GM12878 (cell line): Measurements from ENCODE around the gene MNAT1. TPM values are rescaled to one million over a fixed set of nuclear protein-coding genes. Genes with fewer than 3 reads are reported as not detected.

Source experiments
- ATAC-seq: fragments of 200-7000 bp; cut with Tn5 transposase; 3 replicates; pipeline ENCODE4 v1.9.1; 2020; ENCODE audit warnings: mild to moderate bottlenecking, moderate library complexity
- BruUV-seq: library from RNA; stranded (reverse); fragments of 400-500 nt; replicated peaks from 2 replicates; lab custom pipeline; 2021; lab: Mats Ljungman, UMichigan
- CTCF ChIA-PET: fragments of 300-600 bp; sonication (Branson Sonifier 250); formaldehyde crosslinking; extraction: SDS; loops from one replicate; lab custom pipeline; 2021; ENCODE audit warnings: inconsistent platforms; lab: Yijun Ruan, JAX
- POLR2A ChIA-PET: fragments of 350-600 bp; formaldehyde crosslinking; extraction: SDS; loops from one replicate; lab custom pipeline; 2021; ENCODE audit warnings: inconsistent platforms; lab: Charles Lee
- RAD21 ChIA-PET: fragments of 300-600 bp; sonication (Branson Sonifier 250); formaldehyde crosslinking; loops from one replicate; lab custom pipeline; 2023; ENCODE audit warnings: antibody characterized with exemption; ENCODE audit not compliant: unreplicated experiment; lab: Charles Lee
- SMC1A ChIA-PET: fragments of 300-600 bp; sonication (Branson Sonifier 250); formaldehyde crosslinking; loops from one replicate; lab custom pipeline; 2023; ENCODE audit not compliant: unreplicated experiment, uncharacterized antibody; lab: Charles Lee
- DNase-seq: peaks from one replicate; pipeline ENCODE4 v3.0.0-alpha.2; 2011; ENCODE audit warnings: low read depth, low spot score
- FAIRE-seq: peaks from 3 replicates; lab custom pipeline; 2011; peaks lifted over from hg19 to GRCh38; lab: Jason Lieb, UNC
- H2AFZ ChIP-seq: 2 replicates; pipeline ENCODE4 v1.6.0; 2011; ENCODE audit warnings: low read depth, low read length, control low read depth; ENCODE audit not compliant: control insufficient read depth
- H3K27ac ChIP-seq: 2 replicates; pipeline ENCODE4 v1.5.1; 2011; ENCODE audit warnings: control low read depth; ENCODE audit not compliant: control insufficient read depth, insufficient read depth
- H3K27me3 ChIP-seq, 2 experiments: replicated peaks in 1 of 2; 2 replicates each; pipeline versions ENCODE4 v1.6.0 to v1.6.1; 2011; ENCODE audit warnings: low read length in 1 of 2; ENCODE audit not compliant: control insufficient read depth in 2 of 2, insufficient read depth in 2 of 2
- H3K36me3 ChIP-seq, 2 experiments: 2 replicates each; pipeline ENCODE4 v1.5.1; 2011; ENCODE audit warnings: low read length in 1 of 2; ENCODE audit not compliant: control insufficient read depth in 2 of 2, insufficient read depth in 2 of 2
- H3K4me1 ChIP-seq: 2 replicates; pipeline ENCODE4 v1.6.1; 2011; ENCODE audit warnings: mild to moderate bottlenecking, low read length, moderate library complexity, mixed read lengths; ENCODE audit not compliant: control insufficient read depth, insufficient read depth
- H3K4me2 ChIP-seq: 2 replicates; pipeline ENCODE4 v1.6.0; 2011; ENCODE audit warnings: control low read depth; ENCODE audit not compliant: control insufficient read depth, insufficient read depth
- H3K4me3 ChIP-seq: fragments of 200-600 bp; sonication (generic); 2 replicates; pipeline ENCODE4 v1.5.1; 2016
- H3K79me2 ChIP-seq: 2 replicates; pipeline ENCODE4 v1.6.0; 2011; ENCODE audit warnings: low read length; ENCODE audit not compliant: control insufficient read depth, insufficient read depth
- H3K9ac ChIP-seq: 2 replicates; pipeline ENCODE4 v1.8.0; 2011; ENCODE audit warnings: low read length, control low read depth, mixed read lengths; ENCODE audit not compliant: control insufficient read depth, insufficient read depth
- H3K9me3 ChIP-seq: replicated peaks from 3 replicates; pipeline ENCODE4 v1.5.1; 2011; ENCODE audit warnings: mild to moderate bottlenecking, low read length; ENCODE audit not compliant: control insufficient read depth, insufficient read depth
- H4K20me1 ChIP-seq: 2 replicates; pipeline ENCODE4 v1.6.0; 2011; ENCODE audit not compliant: control insufficient read depth, insufficient read depth
- CHD4 ChIP-seq: fragments of 200-600 bp; sonication (generic); IDR thresholded peaks from 2 replicates; pipeline ENCODE4 v1.6.1; 2016; ENCODE audit warnings: mild to moderate bottlenecking
- FOS ChIP-seq: IDR thresholded peaks from 3 replicates; pipeline ENCODE4 v1.6.1; 2011; ENCODE audit warnings: borderline replicate concordance; ENCODE audit not compliant: insufficient read length; ENCODE audit errors: extremely low read depth
- MLLT1 ChIP-seq: fragments of 450-650 bp; IDR thresholded peaks from 2 replicates; pipeline ENCODE4 v1.6.1; 2016; ENCODE audit warnings: mild to moderate bottlenecking
- MYC ChIP-seq: IDR thresholded peaks from 2 replicates; pipeline ENCODE4 v1.6.1; 2011; ENCODE audit warnings: mild to moderate bottlenecking, low read length, moderate library complexity, inconsistent platforms; ENCODE audit not compliant: insufficient read depth, insufficient replicate concordance, insufficient read length, severe bottlenecking
- NRF1 ChIP-seq: conservative IDR thresholded peaks from 2 replicates; pipeline ENCODE4 v1.6.1; 2011; ENCODE audit warnings: mild to moderate bottlenecking, low read depth, low read length, improper control_type of control experiment
- PBX3 ChIP-seq: IDR thresholded peaks from 2 replicates; pipeline ENCODE4 v1.6.1; 2011; ENCODE audit warnings: mild to moderate bottlenecking, low read depth, low read length, moderate library complexity; ENCODE audit not compliant: insufficient replicate concordance
- POLR2AphosphoS5 ChIP-seq: IDR thresholded peaks from 2 replicates; pipeline ENCODE4 v1.6.1; 2011; ENCODE audit warnings: mild to moderate bottlenecking, low read length, inconsistent platforms
- RCOR1 ChIP-seq: conservative IDR thresholded peaks from 2 replicates; pipeline ENCODE4 v1.6.1; 2012; ENCODE audit warnings: low read depth, low read length, improper control_type of control experiment
- SMAD5 ChIP-seq: IDR thresholded peaks from 2 replicates; pipeline ENCODE4 v1.6.1; 2016; ENCODE audit warnings: antibody characterized with exemption, low read depth
- SP1 ChIP-seq: IDR thresholded peaks from one replicate; pipeline ENCODE4 v1.6.1; 2011; ENCODE audit warnings: low read depth, low read length
- TARDBP ChIP-seq: IDR thresholded peaks from 2 replicates; pipeline ENCODE4 v1.6.1; 2016; ENCODE audit warnings: borderline replicate concordance
- WRNIP1 ChIP-seq: IDR thresholded peaks from 2 replicates; pipeline ENCODE4 v1.6.1; 2011; ENCODE audit warnings: low read depth, low read length, improper control_type of control experiment, borderline replicate concordance
- ZNF622 ChIP-seq: fragments of 450-650 bp; IDR thresholded peaks from 2 replicates; pipeline ENCODE4 v1.6.1; 2017; ENCODE audit warnings: mild to moderate bottlenecking, inconsistent platforms
- ZSCAN29 ChIP-seq: fragments of 450-650 bp; IDR thresholded peaks from 2 replicates; pipeline ENCODE4 v1.6.1; 2017; ENCODE audit warnings: mild to moderate bottlenecking, moderate library complexity
- WGBS: methylation state at CpG from one replicate; pipeline ENCODE4 v1.1.6; 2016; ENCODE audit warnings: low lambda C conversion rate; ENCODE audit not compliant: insufficient replicate concordance, insufficient coverage; ENCODE audit errors: missing lambda C conversion rate; 5-methylcytosine and 5-hydroxymethylcytosine counted together
- in situ Hi-C: fragments of 300-500 bp; cut with MboI; formaldehyde crosslinking; loops from 9 replicates; pipeline ENCODE4 v1.14.3; 2018; ENCODE audit warnings: mixed read lengths
- intact Hi-C: fragments of 100-400 bp; cut with micrococcal nuclease; formaldehyde crosslinking; loops from one replicate; pipeline ENCODE4 v1.14.2; 2022; ENCODE audit not compliant: unreplicated experiment
- polyA plus RNA-seq, 11 experiments: library from polyadenylated mRNA; depleted of rRNA in 4 of 11; unstranded in 6 of 11; stranded (reverse) in 5 of 11; fragments of >200 nt; fragmentation: Nextera tagmentation in 4 of 11; fragmentation: Illumina TruSeq in 1 of 11; extraction: Ambion mirVana in 4 of 11; extraction: Trizol in 1 of 11; gene quantifications; 1 replicate in 1 of 11; 2 replicates in 10 of 11; pipeline versions ENCODE4 v1.2.1 to v1.2.3, GENCODE V29; 2011 to 2016; ENCODE audit warnings: inconsistent platforms in 2 of 11, missing spikeins in 2 of 11, low read depth in 1 of 11
- total RNA-seq, 4 experiments: library from RNA; depleted of rRNA in 3 of 4; stranded (reverse); fragments of >200 nt in 3 of 4; fragmentation: Illumina TruSeq in 1 of 4; extraction: Trizol in 1 of 4; gene quantifications; 2 replicates each; pipeline versions ENCODE4 v1.2.1 to v1.2.3, GENCODE V29; 2013 to 2021

Gene MNAT1
- total and polyA plus RNA-seq, 10 of the 15 experiments (the other 5 are each of a cell fraction or from before 2014, with no cell fraction given): 26.5 to 67.4 (median 40.8) TPM

- in situ Hi-C loops: no loop called here
- no TSS peak for BruUV-seq
- SMC1A ChIA-PET: interaction anchor here (1.0 to 1.1 kb wide), 3 partner anchors 9 to 29 kb away, joined by 3 read pairs; no protein-coding TSS in a partner anchor
These were observed 181.2 kb downstream of the MNAT1 start for GRCh38 chr14:60915781-60916180.

More at GRCh38 chr14:60915781-60916180, 181.2 kb downstream of the MNAT1 start:
- no peak overlapping the region for H3K4me2 ChIP-seq
- ChIA-PET POLR2A (no interaction called here), RAD21 (no interaction called here), CTCF (interaction anchor here (0.5 to 1.1 kb wide), 2 partner anchors 16 to 32 kb away, joined by 3 read pairs; no protein-coding TSS in a partner anchor)
- H2AFZ ChIP-seq: no peak overlapping the region
- FAIRE-seq (no peak), ATAC-seq (no peak), DNase-seq (no peak)
- H3K27me3 ChIP-seq: no peaks in the 10 kb centered on the region
- H3K79me2 ChIP-seq: no peaks in the 10 kb centered on the region
- WGBS: 98% methylated on average over 3 of the region's 3 CpGs
- H3K27ac ChIP-seq: no peak overlapping the region
- H3K4me3 ChIP-seq: no peak overlapping the region
- no peak for TF ChIP-seq SP1
- TF ChIP-seq CHD4: no peak
- TF ChIP-seq MYC: no peak
- TF ChIP-seq PBX3: no peak
- TF ChIP-seq ZSCAN29: no peak
- no peak for TF ChIP-seq SMAD5
- no peak for TF ChIP-seq MLLT1
- no peak for TF ChIP-seq RCOR1
- TF ChIP-seq POLR2AphosphoS5: no peak
- TF ChIP-seq FOS: no peak
- no peak for TF ChIP-seq ZNF622
- no peak for TF ChIP-seq NRF1
- no peak for TF ChIP-seq WRNIP1
- no peak for TF ChIP-seq TARDBP
- no peaks in the 10 kb centered on the region; the same call in 2 of the 3 replicates for H3K9me3 ChIP-seq
- no peak overlapping the region for H3K9ac ChIP-seq
- intact Hi-C loops: no loop called here
- no peaks in the 10 kb centered on the region for H3K36me3 ChIP-seq
- no peaks in the 10 kb centered on the region for H3K4me1 ChIP-seq
- no peaks in the 10 kb centered on the region for H4K20me1 ChIP-seq
